SU-DHL-6 (cell line): ENCODE data around the gene DUSP14.

Experiments used
- H2AFZ ChIP-seq: fragments of 200-600 bp; sonication (generic); 2 replicates; pipeline ENCODE4 v1.6.1; 2014; ENCODE audit warnings: low read depth, mild to moderate bottlenecking, moderate library complexity, mixed read lengths, antibody characterized with exemption, low read length; ENCODE audit not compliant: severe bottlenecking
- H3F3A ChIP-seq: fragments of 200-600 bp; shearing (Covaris generic); 2 replicates; pipeline ENCODE4 v1.6.0; 2016; ENCODE audit warnings: antibody characterized with exemption, mild to moderate bottlenecking; ENCODE audit not compliant: insufficient read depth
- H3K27ac ChIP-seq: fragments of 200-600 bp; sonication (generic); 2 replicates; pipeline ENCODE4 v1.5.1; 2016; ENCODE audit warnings: low read depth, mild to moderate bottlenecking, low read length, moderate library complexity, mixed read lengths
- H3K27me3 ChIP-seq: fragments of 200-600 bp; sonication (generic), shearing (Covaris generic); 2 replicates; pipeline ENCODE4 v1.6.0; 2014; ENCODE audit warnings: mild to moderate bottlenecking, low read length
- H3K36me3 ChIP-seq: fragments of 200-600 bp; sonication (generic); 2 replicates; pipeline ENCODE4 v1.6.1; 2014; ENCODE audit warnings: mild to moderate bottlenecking, low read length, mixed read lengths
- H3K4me2 ChIP-seq: fragments of 300-600, 200-600 bp; shearing (Covaris generic), sonication (generic); 2 replicates; pipeline ENCODE4 v1.6.0; 2014; ENCODE audit warnings: low read length, low read depth, mild to moderate bottlenecking; ENCODE audit not compliant: poor library complexity, severe bottlenecking
- H3K4me3 ChIP-seq: fragments of 200-600 bp; sonication (generic); 2 replicates; pipeline ENCODE4 v1.5.1; 2014; ENCODE audit warnings: antibody characterized with exemption, low read length, mild to moderate bottlenecking, mixed read lengths; ENCODE audit not compliant: insufficient read depth, poor library complexity, severe bottlenecking
- H3K79me2 ChIP-seq: fragments of 200-600 bp; sonication (generic); 2 replicates; pipeline ENCODE4 v1.6.1; 2014; ENCODE audit warnings: mild to moderate bottlenecking, low read length, moderate library complexity; ENCODE audit not compliant: insufficient read depth
- H3K9ac ChIP-seq: fragments of 200-600 bp; sonication (generic); 2 replicates; pipeline ENCODE4 v1.7.0; 2014; ENCODE audit warnings: mild to moderate bottlenecking, low read length
- H3K9me2 ChIP-seq: fragments of 200-600 bp; sonication (generic); replicated peaks from 2 replicates; pipeline ENCODE4 v1.6.1; 2014; ENCODE audit warnings: low read length; ENCODE audit not compliant: insufficient read depth
- H3K9me3 ChIP-seq: fragments of 200-600 bp; sonication (generic); 2 replicates; pipeline ENCODE4 v1.6.1; 2014; ENCODE audit warnings: low read length, mixed read lengths; ENCODE audit not compliant: insufficient read depth
- H4K20me1 ChIP-seq: fragments of 200-600 bp; sonication (generic); 2 replicates; pipeline ENCODE4 v1.6.1; 2014; ENCODE audit warnings: low read depth, mild to moderate bottlenecking, antibody characterized with exemption, low read length, moderate library complexity, mixed read lengths
- EZH2phosphoT487 ChIP-seq: fragments of 200-600 bp; sonication (generic), shearing (Covaris generic); conservative IDR thresholded peaks from 2 replicates; pipeline ENCODE4 v1.6.1; 2018; ENCODE audit warnings: mild to moderate bottlenecking, antibody characterized with exemption, low read length, moderate library complexity, mixed read lengths
- TF ChIP-seq, protein P1 (sequence below): fragments of 200-600 bp; sonication (generic); IDR thresholded peaks from one replicate; pipeline ENCODE4 v1.5.1; 2017; ENCODE audit warnings: antibody characterized with exemption, mild to moderate bottlenecking, low read length, moderate library complexity; ENCODE audit not compliant: insufficient read depth, poor library complexity, severe bottlenecking

The DUSP14 gene

DNA sequence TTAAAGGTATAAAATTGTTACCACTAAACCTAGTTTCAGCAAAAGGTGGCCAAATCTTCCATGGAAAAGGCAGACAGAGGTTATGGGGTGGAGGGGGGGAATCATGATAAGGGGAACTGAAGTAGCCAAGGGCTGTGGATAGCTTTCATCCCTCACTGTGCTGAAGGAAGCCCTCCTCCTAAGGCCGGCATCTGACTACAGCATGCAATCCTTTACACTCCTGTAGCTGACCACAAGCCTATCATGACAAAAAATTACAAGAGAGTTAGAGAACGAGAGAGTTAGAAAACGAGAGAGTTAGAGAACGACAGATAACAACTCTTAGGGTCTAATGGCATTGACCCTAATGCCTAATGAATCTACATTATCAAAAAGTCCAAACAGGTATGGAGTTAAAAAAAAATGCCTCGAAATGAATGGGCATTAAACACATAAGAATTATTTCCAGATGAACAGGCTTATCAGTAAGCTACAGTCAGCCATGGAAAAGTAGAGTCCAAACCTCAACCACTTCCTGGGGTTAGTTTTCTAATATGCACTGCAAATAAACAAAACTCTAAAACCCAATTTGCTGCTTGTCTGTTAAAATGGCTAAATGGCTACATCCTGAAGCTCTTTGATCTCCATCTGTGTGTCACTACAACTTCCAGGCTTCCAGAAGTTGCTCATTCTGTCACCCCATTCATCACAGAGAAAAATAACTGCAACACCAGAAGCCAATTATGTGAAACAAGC is 29.7 kb downstream of the DUSP14 start:
- H3K9ac ChIP-seq = no peak overlapping the region
- no peaks in the 10 kb centered on the region for H3K79me2 ChIP-seq
- H3K27ac ChIP-seq = no peak overlapping the region
- H3K4me2 ChIP-seq = no peak overlapping the region
- H4K20me1 ChIP-seq = no peaks in the 10 kb centered on the region
- H3K4me3 ChIP-seq = no peak overlapping the region
- TF ChIP-seq, protein P1, sequence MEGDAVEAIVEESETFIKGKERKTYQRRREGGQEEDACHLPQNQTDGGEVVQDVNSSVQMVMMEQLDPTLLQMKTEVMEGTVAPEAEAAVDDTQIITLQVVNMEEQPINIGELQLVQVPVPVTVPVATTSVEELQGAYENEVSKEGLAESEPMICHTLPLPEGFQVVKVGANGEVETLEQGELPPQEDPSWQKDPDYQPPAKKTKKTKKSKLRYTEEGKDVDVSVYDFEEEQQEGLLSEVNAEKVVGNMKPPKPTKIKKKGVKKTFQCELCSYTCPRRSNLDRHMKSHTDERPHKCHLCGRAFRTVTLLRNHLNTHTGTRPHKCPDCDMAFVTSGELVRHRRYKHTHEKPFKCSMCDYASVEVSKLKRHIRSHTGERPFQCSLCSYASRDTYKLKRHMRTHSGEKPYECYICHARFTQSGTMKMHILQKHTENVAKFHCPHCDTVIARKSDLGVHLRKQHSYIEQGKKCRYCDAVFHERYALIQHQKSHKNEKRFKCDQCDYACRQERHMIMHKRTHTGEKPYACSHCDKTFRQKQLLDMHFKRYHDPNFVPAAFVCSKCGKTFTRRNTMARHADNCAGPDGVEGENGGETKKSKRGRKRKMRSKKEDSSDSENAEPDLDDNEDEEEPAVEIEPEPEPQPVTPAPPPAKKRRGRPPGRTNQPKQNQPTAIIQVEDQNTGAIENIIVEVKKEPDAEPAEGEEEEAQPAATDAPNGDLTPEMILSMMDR = no peak
- TF ChIP-seq EZH2phosphoT487 = no peak
- H3F3A ChIP-seq = peaks cover under 1% of the 10 kb centered on the region; the same call in 1 of the 2 replicates
- H3K27me3 ChIP-seq = no peaks in the 10 kb centered on the region
- no peaks in the 10 kb centered on the region for H3K9me3 ChIP-seq
- H3K9me2 ChIP-seq = no peaks in the 10 kb centered on the region
- H2AFZ ChIP-seq = no peak overlapping the region
- peaks cover 7% of the 10 kb centered on the region; the same call in 1 of the 2 replicates for H3K36me3 ChIP-seq

DNA sequence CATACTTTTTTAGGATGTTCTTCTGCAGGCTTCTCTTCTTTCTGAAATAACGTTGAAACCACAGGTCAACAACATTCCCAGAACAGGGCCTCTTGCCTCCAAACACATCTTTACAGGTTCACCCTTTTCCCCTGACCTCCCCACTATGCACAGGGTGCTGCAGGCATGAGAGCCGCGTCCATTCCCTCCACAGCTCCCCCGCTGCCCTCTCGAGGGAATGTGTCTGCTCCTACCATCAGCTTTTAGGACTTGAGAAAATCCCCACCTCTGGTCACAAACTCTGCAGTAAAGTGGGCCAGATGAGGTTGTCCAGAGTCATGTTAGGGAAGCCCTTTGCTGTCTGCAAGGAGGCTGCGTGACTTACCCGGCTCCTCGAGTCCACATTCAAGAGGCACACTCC is 30.5 kb downstream of the DUSP14 start:
- Histone ChIP-seq H4K20me1 (no peaks in the 10 kb centered on the region), H3K27ac (no peak overlapping the region), H3K36me3 (peaks cover 4% of the 10 kb centered on the region; the same call in 1 of the 2 replicates), H2AFZ (no peak overlapping the region), H3K79me2 (no peaks in the 10 kb centered on the region), H3K9me3 (no peaks in the 10 kb centered on the region), H3K27me3 (no peaks in the 10 kb centered on the region), H3K4me2 (no peak overlapping the region), H3K4me3 (no peak overlapping the region), H3F3A (no peaks in the 10 kb centered on the region), H3K9ac (no peak overlapping the region), H3K9me2 (no peaks in the 10 kb centered on the region)
- TF ChIP-seq EZH2phosphoT487 = no peak
- TF ChIP-seq, protein P1 = no peak

- no peak overlapping the region for H3K27ac ChIP-seq
- H3K9ac ChIP-seq = no peak overlapping the region
- H3K9me2 ChIP-seq = no peaks in the 10 kb centered on the region
- H3K9me3 ChIP-seq = no peaks in the 10 kb centered on the region
- no peak overlapping the region for H3K4me3 ChIP-seq
- no peaks in the 10 kb centered on the region for H3K27me3 ChIP-seq
- H4K20me1 ChIP-seq = no peaks in the 10 kb centered on the region
- H3K36me3 ChIP-seq = peaks cover 4% of the 10 kb centered on the region; the same call in 1 of the 2 replicates
- H3K79me2 ChIP-seq = no peaks in the 10 kb centered on the region
- no peak overlapping the region for H3K4me2 ChIP-seq
- H2AFZ ChIP-seq = no peak overlapping the region
- TF ChIP-seq, protein P1 = no peak
- no peak for TF ChIP-seq EZH2phosphoT487
- H3F3A ChIP-seq = no peaks in the 10 kb centered on the region
Measured at GRCh38 chr17:37521821-37522220, 32.1 kb downstream of the DUSP14 start.
